Neural progenitor cell (in vitro differentiated cells): ENCODE measurements around the gene ASF1A.

Experiments
- EZH2 ChIP-seq: fragments of 200-600 bp; sonication (generic); IDR thresholded peaks from 2 replicates; pipeline ENCODE4 v1.6.1; 2017; ENCODE audit warnings: antibody characterized with exemption, mild to moderate bottlenecking, moderate library complexity
- TF ChIP-seq, protein P1 (sequence below): fragments of 200-600 bp; sonication (generic); IDR thresholded peaks from 2 replicates; pipeline ENCODE4 v1.5.1; 2017; ENCODE audit warnings: antibody characterized with exemption, mild to moderate bottlenecking

DNA sequence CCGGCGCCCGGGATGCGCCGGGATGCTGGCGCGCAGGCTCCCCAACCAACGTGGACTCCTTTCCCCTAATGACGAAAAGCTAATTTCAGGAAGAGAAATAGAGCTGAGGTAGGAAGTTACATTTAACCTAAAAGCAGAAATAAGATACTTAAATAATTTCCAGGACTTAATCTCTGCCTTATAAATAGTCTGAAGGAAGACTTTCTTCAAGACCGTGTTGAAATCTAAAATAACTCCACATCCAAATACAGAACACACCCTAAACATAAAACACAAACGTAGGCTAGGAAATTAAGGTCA lies 1.3 kb downstream of the ASF1A start:
- TF ChIP-seq, protein P1, sequence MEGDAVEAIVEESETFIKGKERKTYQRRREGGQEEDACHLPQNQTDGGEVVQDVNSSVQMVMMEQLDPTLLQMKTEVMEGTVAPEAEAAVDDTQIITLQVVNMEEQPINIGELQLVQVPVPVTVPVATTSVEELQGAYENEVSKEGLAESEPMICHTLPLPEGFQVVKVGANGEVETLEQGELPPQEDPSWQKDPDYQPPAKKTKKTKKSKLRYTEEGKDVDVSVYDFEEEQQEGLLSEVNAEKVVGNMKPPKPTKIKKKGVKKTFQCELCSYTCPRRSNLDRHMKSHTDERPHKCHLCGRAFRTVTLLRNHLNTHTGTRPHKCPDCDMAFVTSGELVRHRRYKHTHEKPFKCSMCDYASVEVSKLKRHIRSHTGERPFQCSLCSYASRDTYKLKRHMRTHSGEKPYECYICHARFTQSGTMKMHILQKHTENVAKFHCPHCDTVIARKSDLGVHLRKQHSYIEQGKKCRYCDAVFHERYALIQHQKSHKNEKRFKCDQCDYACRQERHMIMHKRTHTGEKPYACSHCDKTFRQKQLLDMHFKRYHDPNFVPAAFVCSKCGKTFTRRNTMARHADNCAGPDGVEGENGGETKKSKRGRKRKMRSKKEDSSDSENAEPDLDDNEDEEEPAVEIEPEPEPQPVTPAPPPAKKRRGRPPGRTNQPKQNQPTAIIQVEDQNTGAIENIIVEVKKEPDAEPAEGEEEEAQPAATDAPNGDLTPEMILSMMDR: no peak
- no peak for TF ChIP-seq EZH2
